ENCODE results near the gene SBF2.

DNA sequence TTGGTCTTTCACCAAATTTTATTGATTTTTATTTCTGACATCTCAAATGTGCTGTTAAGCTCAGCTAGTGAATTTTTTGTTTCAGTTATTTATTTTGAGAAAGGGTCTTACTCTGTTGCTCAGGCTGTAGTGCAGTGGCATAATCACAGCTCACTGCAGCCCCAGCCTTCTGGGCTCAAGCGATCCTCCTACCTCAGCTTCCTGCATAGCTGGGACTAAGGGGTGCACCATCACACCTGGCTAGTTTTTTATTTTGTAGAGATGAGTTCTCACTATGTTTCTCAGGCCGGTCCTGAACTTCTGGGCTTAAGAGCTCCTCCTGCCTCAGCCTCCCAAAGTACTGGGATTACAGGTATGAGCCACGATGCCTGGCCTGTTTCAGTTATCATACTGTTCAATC is 282.0 kb downstream of the SBF2 start:
- TF ChIP-seq, protein P1, sequence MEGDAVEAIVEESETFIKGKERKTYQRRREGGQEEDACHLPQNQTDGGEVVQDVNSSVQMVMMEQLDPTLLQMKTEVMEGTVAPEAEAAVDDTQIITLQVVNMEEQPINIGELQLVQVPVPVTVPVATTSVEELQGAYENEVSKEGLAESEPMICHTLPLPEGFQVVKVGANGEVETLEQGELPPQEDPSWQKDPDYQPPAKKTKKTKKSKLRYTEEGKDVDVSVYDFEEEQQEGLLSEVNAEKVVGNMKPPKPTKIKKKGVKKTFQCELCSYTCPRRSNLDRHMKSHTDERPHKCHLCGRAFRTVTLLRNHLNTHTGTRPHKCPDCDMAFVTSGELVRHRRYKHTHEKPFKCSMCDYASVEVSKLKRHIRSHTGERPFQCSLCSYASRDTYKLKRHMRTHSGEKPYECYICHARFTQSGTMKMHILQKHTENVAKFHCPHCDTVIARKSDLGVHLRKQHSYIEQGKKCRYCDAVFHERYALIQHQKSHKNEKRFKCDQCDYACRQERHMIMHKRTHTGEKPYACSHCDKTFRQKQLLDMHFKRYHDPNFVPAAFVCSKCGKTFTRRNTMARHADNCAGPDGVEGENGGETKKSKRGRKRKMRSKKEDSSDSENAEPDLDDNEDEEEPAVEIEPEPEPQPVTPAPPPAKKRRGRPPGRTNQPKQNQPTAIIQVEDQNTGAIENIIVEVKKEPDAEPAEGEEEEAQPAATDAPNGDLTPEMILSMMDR (IDR thresholded peaks at IDR 0.05): no peak
- TF ChIP-seq POLR2A (IDR thresholded peaks at IDR 0.05): no peak
